Omental fat pad (tissue), 4 donors: Measurements from ENCODE around the gene MACROD2. TPM values are rescaled to one million over a fixed set of nuclear protein-coding genes. Genes with fewer than 3 reads are reported as not detected.

ENCODE experiments used
- ATAC-seq: fragments of 150-250 bp; one replicate; pipeline ENCODE4 v1.9.1; 2016; ENCODE audit warnings: mild to moderate bottlenecking, moderate library complexity; ENCODE audit not compliant: low FRiP score
- DNase-seq: peaks from one replicate; pipeline ENCODE4 v3.0.0-alpha.2; 2019; ENCODE audit warnings: low spot score
- CTCF ChIP-seq, 3 donors: fragments of 450-650 bp; IDR thresholded peaks; one replicate each; pipeline ENCODE4 v1.5.1; 2016 to 2017; ENCODE audit warnings: antibody characterized with exemption in 3 of 3, mild to moderate bottlenecking in 3 of 3, moderate library complexity in 2 of 3
- total RNA-seq, 4 donors: library from RNA; depleted of rRNA; stranded (reverse); fragments of >200 nt; gene quantifications; one replicate each; pipeline ENCODE4 v1.1.0, GENCODE V29; 2016

Gene MACROD2
- total RNA-seq, 4 donors from 2014 or later = 6.8 to 54.1 (median 7.4) TPM

DNA sequence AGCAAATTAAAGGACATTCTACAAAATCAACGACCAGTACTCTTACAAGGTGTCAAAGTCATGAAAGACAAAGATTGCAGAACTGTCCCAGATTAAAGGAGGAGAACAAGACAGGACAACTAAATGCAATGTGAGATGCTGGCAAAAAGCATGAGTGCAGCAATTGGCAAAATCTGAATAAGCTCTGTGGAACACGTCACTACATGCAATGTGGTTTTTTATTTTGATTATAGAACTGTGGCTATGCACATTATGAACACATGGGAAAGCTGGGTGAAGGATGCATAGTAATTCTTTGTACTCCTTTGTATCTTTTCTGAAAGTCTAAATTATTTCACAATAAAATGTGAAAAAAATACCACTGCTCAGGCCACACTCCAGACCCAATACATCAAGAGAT is 2068.6 kb downstream of the MACROD2 start:
- no peak for ATAC-seq
- TF ChIP-seq CTCF (IDR thresholded peaks at IDR 0.05) = no peak
- DNase-seq = no peak

DNA sequence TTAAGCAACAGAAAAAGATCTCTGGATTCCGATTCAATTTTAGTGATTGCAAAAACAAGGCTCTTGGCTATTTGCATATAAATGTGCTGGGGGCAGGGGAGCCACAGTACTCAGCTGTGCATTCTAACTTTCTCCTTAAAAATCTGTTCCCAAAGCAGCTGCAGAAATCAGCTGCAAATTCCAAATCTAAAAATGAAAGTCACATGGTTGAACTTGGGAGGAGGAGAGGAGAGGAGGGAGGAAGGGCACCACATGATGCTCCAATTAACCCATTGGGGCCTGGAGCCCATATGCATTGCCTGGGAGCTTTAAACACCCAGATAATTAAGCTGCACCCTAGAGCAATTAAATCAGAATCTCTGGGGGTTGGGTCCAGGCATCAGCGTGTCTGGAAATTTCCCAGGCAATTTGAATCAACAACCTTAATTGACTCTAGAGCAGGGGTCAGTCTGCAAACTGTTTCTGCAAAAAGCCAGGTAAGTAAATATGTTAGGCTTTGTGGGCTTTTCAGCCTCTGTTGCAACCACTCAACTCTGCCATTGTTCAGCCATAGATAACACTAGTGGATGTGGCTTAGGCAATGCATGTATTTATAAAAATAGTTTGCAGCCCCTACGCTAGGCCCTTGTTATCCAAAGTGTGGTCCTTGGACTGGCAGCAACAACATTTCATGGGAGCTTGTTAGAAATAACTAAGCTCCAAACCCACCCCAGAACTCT is 2069.8 kb downstream of the MACROD2 start:
- DNase-seq = no peak
- TF ChIP-seq CTCF (IDR thresholded peaks at IDR 0.05) = no peak
- ATAC-seq = no peak

- TF ChIP-seq CTCF (IDR thresholded peaks at IDR 0.05) = no peak
- DNase-seq = no peak
- ATAC-seq = no peak
These were observed 2071.3 kb downstream of the MACROD2 start for GRCh38 chr20:16066571-16066970.

DNA sequence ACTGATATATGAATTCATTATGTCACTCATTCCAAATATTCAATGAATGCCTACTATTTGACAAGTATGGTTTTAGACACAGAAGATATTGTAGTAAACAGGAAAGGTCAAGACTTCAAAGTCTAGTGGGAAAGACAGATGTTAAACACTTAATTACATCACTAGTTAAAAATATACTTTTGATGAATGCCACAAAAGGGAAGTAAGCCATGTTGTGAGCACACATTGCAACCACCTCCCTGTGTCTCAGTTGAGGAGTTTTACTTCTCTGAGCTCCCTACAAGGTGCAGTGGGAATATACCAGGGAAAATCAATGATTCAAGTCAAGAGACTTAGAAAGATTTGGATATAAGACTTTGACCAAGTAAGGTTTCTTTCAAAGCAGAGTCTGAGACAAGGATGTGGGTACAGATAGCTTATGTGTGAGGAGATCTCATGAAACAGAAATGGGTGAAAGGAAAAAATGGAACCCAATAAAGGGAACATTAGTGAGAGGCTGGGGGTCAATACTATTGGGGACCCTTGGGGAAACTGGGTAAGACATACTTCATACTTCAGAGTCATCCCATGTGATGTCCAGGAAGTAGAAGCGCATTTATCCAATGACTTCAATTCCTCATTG is 2074.2 kb downstream of the MACROD2 start:
- no peak for TF ChIP-seq CTCF (IDR thresholded peaks at IDR 0.05)
- no peak for ATAC-seq
- DNase-seq = no peak

- ATAC-seq (no peak), DNase-seq (no peak)
- no peak for TF ChIP-seq CTCF (IDR thresholded peaks at IDR 0.05)
These were observed 2076.9 kb downstream of the MACROD2 start for GRCh38 chr20:16072220-16072619.

DNA sequence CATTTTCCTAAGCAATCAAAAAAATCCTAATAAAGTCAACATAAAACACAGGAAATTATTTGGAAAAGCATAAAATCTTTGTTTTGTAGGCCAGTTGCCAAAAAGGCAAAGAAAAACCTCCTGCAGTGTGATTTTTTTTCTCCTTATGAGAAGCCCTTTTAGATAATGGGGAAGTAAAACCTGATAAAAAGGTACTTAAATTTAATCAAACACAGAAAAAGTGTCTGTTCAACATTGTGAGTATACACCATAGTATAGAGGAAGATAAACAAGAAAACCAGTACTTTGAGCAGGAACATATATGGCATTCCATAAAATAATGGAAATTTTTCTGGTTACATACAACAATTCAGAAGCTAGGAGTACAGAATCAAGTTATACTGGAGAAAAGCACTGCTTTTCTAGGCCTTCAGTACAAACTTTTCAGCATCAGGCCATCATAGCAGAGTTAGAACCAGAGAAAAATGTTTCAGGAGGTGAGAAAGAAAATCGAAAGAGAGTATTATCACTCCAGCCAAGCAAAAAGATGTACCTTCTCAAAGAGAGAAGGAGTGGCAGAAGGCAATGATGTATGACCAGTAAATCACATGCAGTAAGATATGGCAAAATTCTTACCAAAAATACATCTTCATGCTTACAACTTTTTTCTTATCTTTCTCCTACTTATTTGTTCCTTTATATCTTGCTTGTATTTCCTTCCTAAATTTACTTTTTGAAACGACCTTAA is 2083.0 kb downstream of the MACROD2 start:
- DNase-seq = no peak
- TF ChIP-seq CTCF (IDR thresholded peaks at IDR 0.05) = no peak
- no peak for ATAC-seq
